CD4-positive, alpha-beta T cell treated with Interleukin-6 at 100 ng/mL for 8 hours (primary cell): ENCODE data around the gene DIAPH3.

Experiments
- DNase-seq: peaks from one replicate; pipeline ENCODE4 v3.0.0-alpha.2; 2020; ENCODE audit warnings: mixed read lengths, low spot score

The DIAPH3 gene

GRCh38 chr13:59962343-59962742, 201.4 kb downstream of the DIAPH3 start:
- DNase-seq: no peak

GRCh38 chr13:59960683-59961082, 203.0 kb downstream of the DIAPH3 start:
- no peak for DNase-seq

GRCh38 chr13:59957438-59957837, 206.3 kb downstream of the DIAPH3 start:
- no peak for DNase-seq

- no peak for DNase-seq
These were observed 209.1 kb downstream of the DIAPH3 start for GRCh38 chr13:59954601-59955000.

GRCh38 chr13:59951011-59951410, 212.7 kb downstream of the DIAPH3 start:
- DNase-seq: no peak

- no peak for DNase-seq
These were observed 213.5 kb downstream of the DIAPH3 start for GRCh38 chr13:59950266-59950665.

- no peak for DNase-seq
These were observed 215.0 kb downstream of the DIAPH3 start for GRCh38 chr13:59948686-59949085.

GRCh38 chr13:59946944-59947343, 216.8 kb downstream of the DIAPH3 start:
- DNase-seq: no peak

GRCh38 chr13:59931621-59932020, 232.1 kb downstream of the DIAPH3 start:
- no peak for DNase-seq

GRCh38 chr13:59924256-59924655, 239.5 kb downstream of the DIAPH3 start:
- DNase-seq: no peak

GRCh38 chr13:59915252-59915651, 248.5 kb downstream of the DIAPH3 start:
- DNase-seq: no peak

- no peak for DNase-seq
These were observed 249.2 kb downstream of the DIAPH3 start for GRCh38 chr13:59914556-59914955.

- no peak for DNase-seq
These were observed 257.2 kb downstream of the DIAPH3 start for GRCh38 chr13:59906413-59907049.

- DNase-seq: no peak
These were observed 262.5 kb downstream of the DIAPH3 start for GRCh38 chr13:59901191-59901590.

- DNase-seq: no peak
These were observed 265.7 kb downstream of the DIAPH3 start for GRCh38 chr13:59898066-59898465.

GRCh38 chr13:59893266-59893665, 270.5 kb downstream of the DIAPH3 start:
- no peak for DNase-seq

GRCh38 chr13:59891053-59891452, 272.7 kb downstream of the DIAPH3 start:
- no peak for DNase-seq

GRCh38 chr13:59890054-59890453, 273.7 kb downstream of the DIAPH3 start:
- no peak for DNase-seq

- no peak for DNase-seq
These were observed 275.3 kb downstream of the DIAPH3 start for GRCh38 chr13:59888408-59888807.

- no peak for DNase-seq
These were observed 278.7 kb downstream of the DIAPH3 start for GRCh38 chr13:59885076-59885475.

GRCh38 chr13:59883885-59884284, 279.8 kb downstream of the DIAPH3 start:
- DNase-seq: no peak

GRCh38 chr13:59880468-59880867, 283.3 kb downstream of the DIAPH3 start:
- DNase-seq: no peak

GRCh38 chr13:59879281-59879680, 284.4 kb downstream of the DIAPH3 start:
- no peak for DNase-seq

GRCh38 chr13:59877933-59878332, 285.8 kb downstream of the DIAPH3 start:
- DNase-seq: no peak

GRCh38 chr13:59874973-59875372, 288.8 kb downstream of the DIAPH3 start:
- no peak for DNase-seq
